NCI-H1436 treated with DMSO at 0.1 percent for 48 hours (cell line): ENCODE measurements around the gene NPY5R.

Experiments used
- DNase-seq: peaks from one replicate; lab custom pipeline; 2025; lab: John Stamatoyannopoulos, UW

The NPY5R gene

GRCh38 chr4:163343604-163344146, at the start of gene NPY5R:
Gene NPY5R (plus strand): TSS chr4:163343892. CDS start chr4:163350274, 6,382 bp downstream.
- no peak for DNase-seq

GRCh38 chr4:163295138-163295537, 48.6 kb upstream of the NPY5R start:
- no peak for DNase-seq

GRCh38 chr4:163300445-163300844, 43.2 kb upstream of the NPY5R start:
- no peak for DNase-seq

GRCh38 chr4:163303069-163303468, 40.6 kb upstream of the NPY5R start:
- DNase-seq, result no peak

- DNase-seq, result no peak
These were observed 34.2 kb upstream of the NPY5R start for GRCh38 chr4:163309466-163309865.

GRCh38 chr4:163317110-163317509, 26.6 kb upstream of the NPY5R start:
- no peak for DNase-seq

GRCh38 chr4:163330916-163331628, 12.6 kb upstream of the NPY5R start:
- no peak for DNase-seq

- no peak for DNase-seq
These were observed 11.9 kb upstream of the NPY5R start for GRCh38 chr4:163331629-163332376.

- DNase-seq, result no peak
These were observed 10.9 kb upstream of the NPY5R start, which contains the start of gene NPY1R for GRCh38 chr4:163332526-163333406. Gene NPY1R (minus strand): TSS chr4:163332596. CDS start chr4:163326554, 6,042 bp downstream.

GRCh38 chr4:163335384-163335783, 8.3 kb upstream of the NPY5R start:
- DNase-seq, result no peak

GRCh38 chr4:163344147-163345125, 744 bp downstream of the NPY5R start:
- DNase-seq, result no peak

GRCh38 chr4:163350672-163351071, 7.0 kb downstream of the NPY5R start:
- no peak for DNase-seq

- no peak for DNase-seq
These were observed 9.4 kb downstream of the NPY5R start for GRCh38 chr4:163353054-163353453.

- no peak for DNase-seq
These were observed 12.4 kb downstream of the NPY5R start for GRCh38 chr4:163356104-163356503.

- no peak for DNase-seq
These were observed 24.0 kb downstream of the NPY5R start for GRCh38 chr4:163367651-163368050.

GRCh38 chr4:163372029-163372428, 28.3 kb downstream of the NPY5R start:
- DNase-seq, result no peak

GRCh38 chr4:163378661-163379060, 35.0 kb downstream of the NPY5R start:
- DNase-seq, result no peak

- DNase-seq, result no peak
These were observed 37.0 kb downstream of the NPY5R start for GRCh38 chr4:163380703-163381102.

GRCh38 chr4:163382178-163382869, 38.6 kb downstream of the NPY5R start:
- DNase-seq, result no peak

GRCh38 chr4:163384434-163384833, 40.7 kb downstream of the NPY5R start:
- DNase-seq, result no peak
